Measurements from ENCODE around the gene CCDC97. TPM values are rescaled to one million over a fixed set of nuclear protein-coding genes. Genes with fewer than 3 reads are reported as not detected.

CCDC97 gene
- 7.5 and 12.0 TPM in 2 replicates for total RNA-seq

DNA sequence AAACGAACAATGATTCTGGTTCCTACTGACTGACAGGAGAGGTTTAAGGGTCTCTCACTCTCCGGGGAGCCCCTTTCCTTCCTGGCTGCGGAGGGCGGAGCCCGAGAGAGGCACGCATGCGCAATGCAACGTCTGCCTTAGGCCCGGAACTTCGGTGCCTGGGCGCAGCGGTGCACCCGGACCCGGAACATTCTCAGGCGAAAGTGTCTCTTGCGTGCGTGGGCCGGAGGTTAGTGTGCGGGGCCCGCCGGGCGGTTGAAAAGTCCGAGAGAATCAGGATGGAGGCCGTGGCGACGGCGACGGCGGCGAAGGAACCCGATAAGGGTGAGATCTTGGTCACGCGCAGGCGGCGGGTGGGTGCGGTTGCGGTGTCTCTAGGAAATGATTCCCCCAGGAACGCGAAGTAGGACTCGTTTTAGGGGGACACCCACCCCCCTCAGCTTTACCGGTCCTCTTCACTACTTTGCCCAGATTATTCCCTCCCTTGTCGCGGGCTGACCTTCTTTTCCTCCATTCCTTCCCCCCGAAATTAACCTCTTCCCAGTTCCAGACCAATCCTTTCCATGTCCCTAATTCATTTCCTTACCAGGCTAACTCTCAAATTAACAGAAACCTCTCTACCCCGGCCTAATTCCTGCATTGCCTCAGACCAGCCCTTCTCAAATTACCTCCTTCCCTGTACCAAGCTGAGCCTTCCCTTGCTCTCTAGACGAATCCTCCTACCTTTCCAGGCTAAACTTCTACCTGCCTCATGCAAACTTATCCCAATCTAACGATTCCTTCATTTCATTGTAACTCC, at the start of gene CCDC97:
TSS of gene CCDC97 (plus strand) at position 140 of the 799 bp plus-strand sequence. CDS start at position 279, 139 bp downstream.

DNA sequence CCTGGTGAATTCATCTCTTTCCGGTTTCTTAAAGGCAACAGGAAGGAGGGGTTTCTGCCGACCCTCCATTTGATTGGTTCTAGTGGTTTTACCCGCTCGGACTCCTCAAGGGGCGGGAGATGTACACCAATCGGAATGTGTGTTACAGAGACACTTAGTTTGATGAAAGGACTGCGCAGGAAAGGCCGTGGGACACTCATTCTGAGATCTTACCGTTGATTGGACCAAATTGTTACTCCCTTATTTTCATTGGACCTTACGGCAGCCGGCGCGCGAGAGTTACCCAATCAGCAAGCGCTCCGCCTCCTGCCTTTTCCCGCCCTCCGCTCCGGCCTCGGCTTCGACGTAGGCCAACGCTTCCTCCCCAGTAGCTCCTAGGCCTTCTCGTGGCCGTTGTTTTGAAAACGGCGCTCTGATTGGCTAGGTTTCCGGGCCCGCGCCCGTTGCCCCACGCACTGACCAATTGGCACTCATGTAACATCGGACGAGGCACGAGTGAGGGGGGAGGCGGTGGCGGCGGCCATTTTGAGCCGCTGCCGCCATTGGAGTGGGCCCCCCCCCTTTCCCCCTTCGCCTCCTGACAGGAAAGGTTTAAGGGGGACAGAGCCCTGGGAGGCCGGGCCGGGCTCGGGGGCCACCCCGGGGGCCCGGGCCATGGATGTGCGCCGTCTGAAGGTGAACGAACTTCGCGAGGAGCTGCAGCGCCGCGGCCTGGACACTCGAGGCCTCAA, 46.0 kb upstream of the CCDC97 start, which contains the start of gene HNRNPUL1:
TSS of gene HNRNPUL1 (plus strand) at position 523 of the 731 bp plus-strand sequence. CDS start at position 655, 132 bp downstream.

DNA sequence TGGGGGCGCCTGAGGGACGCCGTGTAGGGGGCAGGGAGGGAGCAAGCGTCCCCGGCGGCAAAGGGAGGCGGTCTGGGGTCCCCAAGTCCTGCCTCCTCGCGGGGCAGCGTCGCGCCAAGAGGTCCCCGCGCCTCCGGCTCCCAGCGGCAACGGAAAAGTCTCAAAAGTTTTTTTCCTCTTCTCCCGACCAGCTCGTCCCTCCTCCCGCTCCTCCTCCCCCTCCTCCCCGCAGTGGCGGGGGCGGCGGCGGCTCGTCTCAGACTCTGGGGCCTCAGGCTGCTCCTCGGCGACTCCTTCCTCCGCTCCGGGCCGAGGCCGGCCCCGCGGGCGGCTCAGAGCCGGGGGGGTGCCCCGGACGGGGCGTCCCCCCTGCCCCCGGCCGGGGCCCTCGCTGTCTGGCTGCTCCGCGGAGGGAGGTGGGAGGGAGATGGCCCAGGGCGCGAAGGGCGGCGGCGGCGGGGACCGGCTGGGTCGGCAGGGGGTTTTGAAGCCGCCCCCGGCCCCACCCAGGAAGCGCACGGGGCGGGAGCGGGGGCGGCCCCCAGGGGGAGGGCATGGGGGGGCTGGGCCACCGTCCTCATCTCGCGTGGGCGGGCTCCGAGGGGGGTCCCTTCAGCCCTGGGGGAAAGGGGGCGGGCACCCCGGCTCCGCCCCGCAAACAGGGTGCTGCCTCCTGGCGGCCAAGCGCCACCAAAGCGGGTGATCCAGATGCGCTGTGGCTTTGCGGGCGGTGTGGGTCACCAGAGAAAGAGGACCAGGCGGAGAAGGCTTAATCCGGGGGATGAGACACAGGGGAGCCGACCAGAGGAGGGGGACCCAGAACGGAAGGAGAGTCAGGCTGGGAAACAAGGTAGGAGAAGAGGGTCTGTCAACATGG, 43.7 kb downstream of the CCDC97 start, which contains the start of gene TGFB1:
TSS of gene TGFB1 (minus strand) at position 457 of the 877 bp plus-strand sequence. CDS start 878 bp downstream, outside the sequence.

DNA sequence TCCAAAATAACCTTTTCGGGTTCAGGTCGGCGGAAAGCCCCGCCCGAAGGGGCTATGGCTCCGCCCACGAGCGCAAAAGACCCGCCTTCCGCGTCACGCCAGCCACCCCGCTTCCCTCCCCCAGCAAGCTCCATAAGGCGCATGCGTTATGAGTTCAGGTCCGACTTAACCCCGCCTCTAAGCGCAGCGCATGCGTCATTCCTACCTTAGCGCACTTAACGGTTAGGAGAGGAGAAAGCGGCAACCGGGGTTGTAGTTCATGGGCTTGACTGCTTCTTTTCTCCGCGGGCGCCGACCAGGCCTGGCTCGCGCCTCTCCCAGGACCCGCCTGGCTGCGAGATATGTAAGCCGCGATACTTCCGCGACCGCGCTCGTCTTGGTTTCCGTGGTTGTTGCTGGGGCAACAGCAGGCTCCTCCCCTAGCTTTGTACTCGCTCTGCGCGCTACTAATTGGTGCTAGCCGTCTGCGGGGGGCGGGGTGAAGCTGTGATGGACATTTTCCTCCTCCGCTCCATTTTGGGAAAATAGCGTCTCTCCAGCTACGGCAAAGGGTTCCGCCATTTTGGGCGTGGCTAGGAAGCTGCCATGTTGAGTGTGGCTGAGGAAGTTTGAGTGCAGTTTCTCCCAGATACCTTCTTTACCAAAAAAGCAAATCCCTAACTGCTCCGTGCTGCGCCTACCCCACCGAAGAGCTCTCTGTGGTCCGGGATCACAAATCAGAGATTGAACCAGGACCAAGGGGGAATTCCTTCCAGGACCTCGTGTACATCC, 54.0 kb downstream of the CCDC97 start, which contains the start of gene B9D2:
TSS of gene B9D2 (minus strand) at position 397 of the 771 bp plus-strand sequence. CDS start 630 bp downstream, outside the sequence.

Other genes with a start within 250 kb of the CCDC97 start
- not detected in 2 replicates for gene CYP2A13, start 221.7 kb upstream of the CCDC97 start, total RNA-seq
- not detected in 2 replicates for gene CYP2F1, start 195.7 kb upstream of the CCDC97 start, total RNA-seq
- gene CYP2S1, start 117.0 kb upstream of the CCDC97 start, total RNA-seq = 29.6 and 31.8 TPM in 2 replicates
- gene AXL, start 90.9 kb upstream of the CCDC97 start, total RNA-seq = 32.0 and 83.6 TPM in 2 replicates
- 48.0 and 68.2 TPM in 2 replicates for gene HNRNPUL1, start 45.8 kb upstream of the CCDC97 start, total RNA-seq
- gene TGFB1, start 43.8 kb downstream of the CCDC97 start, total RNA-seq = 10.2 and 10.6 TPM in 2 replicates
- 0.85 and 1.9 TPM in 2 replicates for gene B9D2, start 54.0 kb downstream of the CCDC97 start, total RNA-seq
- 6.0 and 8.4 TPM in 2 replicates for gene TMEM91, start 66.4 kb downstream of the CCDC97 start, total RNA-seq
- gene EXOSC5, start 87.2 kb downstream of the CCDC97 start, total RNA-seq = 36.1 and 43.3 TPM in 2 replicates
- 56.6 and 61.6 TPM in 2 replicates for gene BCKDHA, start 87.6 kb downstream of the CCDC97 start, total RNA-seq
- 1.7 and 3.6 TPM in 2 replicates for gene B3GNT8, start 117.2 kb downstream of the CCDC97 start, total RNA-seq
- 33.5 and 42.4 TPM in 2 replicates for gene DMAC2, start 129.7 kb downstream of the CCDC97 start, total RNA-seq
- not detected in 2 replicates for gene ERICH4, start 133.0 kb downstream of the CCDC97 start, total RNA-seq